22Rv1 (cell line): ENCODE measurements around the gene RER1.

Source experiments
- H3K27ac ChIP-seq: fragments of 450-650 bp; 2 replicates; pipeline ENCODE4 v1.5.1; 2017
- CTCF ChIP-seq: fragments of 450-650 bp; IDR thresholded peaks from 2 replicates; pipeline ENCODE4 v1.5.1; 2017; ENCODE audit warnings: mild to moderate bottlenecking
- ZFX ChIP-seq: fragments of 450-650 bp; IDR thresholded peaks from 2 replicates; pipeline ENCODE4 v1.6.1; 2017; ENCODE audit warnings: antibody characterized with exemption, borderline replicate concordance

RER1 gene

GRCh38 chr1:2433936-2434655 is 42.5 kb downstream of the RER1 start:
- TF ChIP-seq CTCF (no peak), ZFX (no peak)
- no peak overlapping the region for H3K27ac ChIP-seq

GRCh38 chr1:2435091-2435490 is 43.5 kb downstream of the RER1 start:
- no peak overlapping the region for H3K27ac ChIP-seq

GRCh38 chr1:2435746-2436355 is 44.2 kb downstream of the RER1 start:
- TF ChIP-seq ZFX (no peak), CTCF (no peak)
- no peak overlapping the region for H3K27ac ChIP-seq

More at GRCh38 chr1:2435091-2435490, 43.5 kb downstream of the RER1 start:
- no peak for TF ChIP-seq CTCF
- no peak for TF ChIP-seq ZFX

- TF ChIP-seq ZFX (no peak), CTCF (no peak)
- no peak overlapping the region for H3K27ac ChIP-seq
These were observed 45.2 kb downstream of the RER1 start for GRCh38 chr1:2436876-2437275.

GRCh38 chr1:2437617-2438016 is 46.0 kb downstream of the RER1 start:
- no peak for TF ChIP-seq CTCF
- no peak for TF ChIP-seq ZFX
- H3K27ac ChIP-seq, result no peak overlapping the region

- TF ChIP-seq ZFX (no peak), CTCF (no peak)
- no peak overlapping the region for H3K27ac ChIP-seq
These were observed 46.4 kb downstream of the RER1 start for GRCh38 chr1:2438038-2438437.

GRCh38 chr1:2438641-2439040 is 47.0 kb downstream of the RER1 start:
- TF ChIP-seq ZFX (no peak), CTCF (no peak)
- no peak overlapping the region for H3K27ac ChIP-seq
